ENCODE data around the gene GNAS-AS1.

Gene GNAS-AS1

DNA sequence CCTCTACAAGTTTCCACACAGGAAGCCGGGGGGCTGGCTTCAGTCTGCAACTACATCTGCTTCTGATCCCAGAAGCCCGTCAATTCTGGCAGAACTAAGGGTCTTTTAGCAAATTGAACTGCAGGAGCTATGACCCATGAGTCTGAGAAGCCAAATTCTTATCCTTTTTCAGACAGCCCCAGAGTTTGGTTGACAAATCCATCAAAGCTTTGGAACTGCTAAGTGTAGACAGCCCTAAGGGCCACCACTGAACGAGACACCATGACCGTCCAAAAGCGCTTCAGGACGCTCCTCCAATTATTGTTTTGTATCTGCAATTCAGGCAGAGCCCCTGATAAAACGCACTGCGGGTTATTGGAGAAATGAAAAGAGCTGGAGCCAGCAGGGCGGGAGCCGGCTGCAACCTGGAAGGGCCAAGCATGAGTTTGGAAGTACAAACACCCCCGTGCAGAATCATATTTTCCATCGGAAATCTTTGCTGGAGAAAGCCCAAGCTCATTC lies 67.1 kb downstream of the GNAS-AS1 start:
- no peak for DNase-seq (ENCODE audit: low read depth in 3 of 3)

DNA sequence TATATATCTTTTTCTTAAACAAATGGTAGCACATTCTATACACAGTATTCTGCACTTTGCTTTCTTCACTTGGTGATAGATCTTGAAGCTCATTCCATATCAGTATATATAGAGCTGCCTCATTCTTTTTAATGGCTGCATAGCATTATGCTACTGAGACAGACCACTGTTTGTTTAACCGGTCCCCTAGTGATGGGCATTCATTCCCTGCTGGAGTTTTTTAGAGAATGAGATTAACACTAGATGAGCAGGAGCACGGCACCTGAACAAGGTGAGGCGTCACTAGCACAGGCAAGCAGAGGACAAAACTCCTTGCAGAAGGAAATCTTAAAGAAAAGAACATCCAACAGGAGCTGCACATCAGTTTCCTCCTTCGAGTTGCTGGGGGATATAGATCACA lies 69.6 kb downstream of the GNAS-AS1 start:
- no peak for DNase-seq (ENCODE audit: low read depth in 3 of 3)

GRCh38 chr20:58778760-58779159 lies 71.9 kb downstream of the GNAS-AS1 start:
- no peak for DNase-seq (ENCODE audit: low read depth in 3 of 3)

GRCh38 chr20:58777657-58778056 lies 73.0 kb downstream of the GNAS-AS1 start:
- DNase-seq (ENCODE audit: low read depth in 3 of 3): no peak

- DNase-seq (ENCODE audit: low read depth in 3 of 3): no peak
Observed at GRCh38 chr20:58776109-58776508, 74.6 kb downstream of the GNAS-AS1 start.

DNA sequence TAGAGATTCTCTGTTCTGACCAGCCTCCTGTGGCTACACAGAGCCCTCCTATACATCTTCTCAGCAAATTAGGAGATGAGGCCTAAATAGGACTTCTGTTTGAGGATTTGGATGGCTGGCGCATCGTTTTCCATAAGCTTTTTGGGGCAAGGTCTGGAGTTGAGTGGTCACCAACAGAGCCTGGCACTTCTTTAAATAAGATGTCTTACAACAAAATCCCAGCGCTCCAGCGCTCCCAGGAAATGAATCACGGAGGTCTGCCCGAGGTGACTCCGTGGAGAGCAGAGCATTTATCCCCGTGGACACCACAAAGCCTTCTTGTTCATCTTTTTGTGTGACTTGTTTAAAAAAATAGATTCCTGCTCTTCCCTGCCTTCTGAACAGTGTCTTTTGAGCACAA lies 75.3 kb downstream of the GNAS-AS1 start:
- DNase-seq (ENCODE audit: low read depth in 3 of 3): no peak

DNA sequence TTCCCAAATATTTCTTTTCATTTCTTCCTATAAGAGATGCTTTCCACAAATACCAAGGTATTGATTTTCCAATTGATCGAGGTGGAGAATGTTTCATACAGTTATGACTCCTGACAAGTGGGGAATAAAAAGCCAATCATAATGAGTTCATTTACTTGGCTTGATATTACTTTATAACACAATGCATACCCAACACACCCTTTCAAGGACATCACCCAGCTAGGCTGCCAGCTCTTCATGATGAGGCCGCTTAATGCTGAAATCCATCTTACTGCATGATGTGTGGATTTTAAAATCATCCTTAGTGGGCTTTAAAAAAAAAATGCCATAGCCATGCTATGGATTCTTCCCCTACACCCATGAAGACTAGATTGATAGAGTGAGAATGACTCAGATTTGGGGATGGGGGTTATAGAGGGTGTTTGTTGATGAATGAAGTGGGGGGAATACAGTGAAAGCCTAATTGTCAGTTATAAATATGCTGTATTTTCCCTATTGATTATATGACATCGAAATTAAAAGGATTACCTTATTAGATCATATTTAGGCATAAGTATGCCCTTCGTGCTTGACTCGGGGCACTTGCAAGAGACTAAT lies 75.9 kb downstream of the GNAS-AS1 start:
- DNase-seq (ENCODE audit: low read depth in 3 of 3): no peak

DNA sequence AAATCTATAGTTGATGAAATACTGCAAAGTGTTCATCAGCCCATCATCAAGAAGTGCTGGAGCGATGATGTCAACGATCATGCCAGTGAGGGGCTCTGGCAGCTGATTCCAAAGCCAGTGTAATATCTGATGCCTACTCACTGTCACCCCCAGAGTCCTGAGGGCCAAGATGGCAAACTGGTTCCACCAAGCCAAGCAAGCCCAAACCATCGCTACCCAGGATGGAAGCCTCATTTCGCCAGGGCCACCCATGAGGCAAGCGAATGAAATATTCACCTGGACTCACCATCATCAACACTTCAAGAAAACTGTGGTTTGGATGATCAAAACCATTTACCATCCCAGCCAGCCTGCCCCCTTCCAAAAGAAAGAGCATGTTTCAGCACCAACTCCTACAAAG lies 76.5 kb downstream of the GNAS-AS1 start:
- DNase-seq (ENCODE audit: low read depth in 3 of 3): no peak

DNA sequence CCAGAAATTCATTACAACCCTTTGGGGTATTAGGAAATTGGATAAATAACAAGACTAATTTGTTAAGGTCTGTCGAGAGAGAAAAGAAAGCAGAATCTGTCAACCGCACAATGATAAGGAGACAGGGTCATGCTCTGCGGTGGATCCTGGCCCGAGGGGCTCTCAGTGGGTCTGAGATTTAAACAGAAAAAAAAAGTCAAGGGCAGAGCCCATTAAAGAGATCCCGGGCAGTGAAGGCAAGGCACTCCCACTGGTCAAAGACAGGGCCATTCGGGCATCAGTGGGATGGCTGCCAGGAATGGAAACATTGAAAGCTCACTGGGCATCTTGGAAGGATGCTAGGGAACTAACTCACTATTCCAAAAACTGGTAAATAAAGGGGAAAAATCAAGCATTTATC lies 77.9 kb downstream of the GNAS-AS1 start:
- no peak for DNase-seq (ENCODE audit: low read depth in 3 of 3)
